ENCODE measurements around the gene RFX8.

RFX8 gene

GRCh38 chr2:101401906-101402305 is 73.0 kb downstream of the RFX8 start:
- TF ChIP-seq CTCF (IDR thresholded peaks at IDR 0.05; ENCODE audit: insufficient read depth, missing control alignments), result no peak
- FAIRE-seq (no peak), DNase-seq (ENCODE audit: insufficient read length, low spot score) (no peak)

- FAIRE-seq (no peak), DNase-seq (ENCODE audit: insufficient read length, low spot score) (no peak)
- no peak for TF ChIP-seq CTCF (IDR thresholded peaks at IDR 0.05; ENCODE audit: insufficient read depth, missing control alignments)
These were observed 73.6 kb downstream of the RFX8 start for GRCh38 chr2:101401326-101401665.

DNA sequence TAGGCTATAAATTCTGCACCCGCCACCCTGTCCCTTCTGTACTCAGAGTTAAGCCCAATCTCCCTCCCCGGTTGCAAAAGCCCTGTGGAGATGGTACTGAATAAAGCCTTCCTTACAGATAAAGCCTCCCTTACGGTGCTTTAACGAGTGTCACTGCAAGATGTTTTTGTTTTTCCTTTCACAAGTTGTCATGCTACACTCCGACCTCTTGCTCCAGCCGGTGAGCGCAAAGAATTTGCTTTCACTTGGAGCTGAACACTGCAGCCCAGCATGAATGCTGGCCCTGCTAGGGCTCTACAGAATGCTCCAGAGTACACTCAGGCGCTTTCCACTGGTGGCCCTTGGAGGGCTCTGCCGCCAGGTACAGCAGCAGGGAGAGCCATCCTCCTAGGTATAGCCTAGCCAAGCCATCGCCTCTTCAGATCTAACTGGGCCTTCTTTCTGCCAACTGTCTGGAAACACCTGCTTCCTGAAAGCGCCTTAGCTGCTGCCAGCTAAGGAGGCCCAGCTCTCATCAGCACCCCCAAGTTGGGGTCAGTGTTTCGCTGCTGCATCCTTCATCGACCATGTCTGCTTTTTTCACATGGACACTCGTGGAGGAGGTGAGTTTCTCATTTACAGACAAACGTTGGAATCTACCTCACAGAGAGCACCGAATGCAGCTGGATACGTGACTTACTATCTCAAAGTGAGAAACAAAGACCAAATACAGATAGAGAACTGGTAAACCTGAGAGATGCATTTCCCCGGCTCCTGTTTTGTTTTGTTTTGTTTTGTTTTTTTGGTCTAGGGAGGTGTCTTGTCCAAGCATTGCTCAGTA is 74.2 kb downstream of the RFX8 start:
- DNase-seq (ENCODE audit: insufficient read length, low spot score) (no peak), FAIRE-seq (no peak)
- no peak for TF ChIP-seq CTCF (IDR thresholded peaks at IDR 0.05; ENCODE audit: insufficient read depth, missing control alignments)

- DNase-seq (ENCODE audit: insufficient read length, low spot score) (no peak), FAIRE-seq (no peak)
- TF ChIP-seq CTCF (IDR thresholded peaks at IDR 0.05; ENCODE audit: insufficient read depth, missing control alignments), result no peak
These were observed 74.9 kb downstream of the RFX8 start for GRCh38 chr2:101400048-101400447.

GRCh38 chr2:101399021-101399799 is 75.7 kb downstream of the RFX8 start:
- no peak for TF ChIP-seq CTCF (IDR thresholded peaks at IDR 0.05; ENCODE audit: insufficient read depth, missing control alignments)
- no peak for FAIRE-seq

GRCh38 chr2:101398116-101398821 is 76.6 kb downstream of the RFX8 start:
- FAIRE-seq, result no peak
- TF ChIP-seq CTCF (IDR thresholded peaks at IDR 0.05; ENCODE audit: insufficient read depth, missing control alignments), result no peak
- DNase-seq (ENCODE audit: insufficient read length, low spot score), result no peak

More at GRCh38 chr2:101399021-101399799, 75.7 kb downstream of the RFX8 start:
- DNase-seq (ENCODE audit: insufficient read length, low spot score), result no peak

Measured in D721Med (cell line).